ENCODE data around the gene CDK4.

Gene CDK4

DNA sequence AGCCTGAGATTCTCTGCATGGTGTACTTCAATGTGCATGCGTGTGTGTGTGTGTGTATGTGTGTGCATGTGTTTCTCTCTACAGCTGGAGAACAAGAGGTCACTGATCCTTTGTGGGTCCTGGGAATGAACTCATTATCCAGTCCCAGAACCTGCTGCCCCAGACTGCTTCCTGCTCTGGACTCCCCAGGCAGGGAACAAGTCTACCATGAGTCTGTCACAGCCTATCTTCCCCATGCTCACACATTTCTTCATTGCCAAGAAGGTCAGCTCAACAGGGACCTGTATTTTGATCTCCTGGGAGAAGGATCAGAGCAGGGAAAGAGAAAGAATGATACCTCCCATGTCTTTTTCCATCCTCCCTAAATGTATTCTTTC lies 10.7 kb downstream of the CDK4 start:
- no peak overlapping the region for H3K4me3 ChIP-seq (ENCODE audit: low read depth, low read length)
- no peak for DNase-seq (ENCODE audit: low read depth)
- in situ Hi-C loops (cut with HindIII; ENCODE audit: low sequenced_read_pairs): no loop called here
- TF ChIP-seq, protein P1, sequence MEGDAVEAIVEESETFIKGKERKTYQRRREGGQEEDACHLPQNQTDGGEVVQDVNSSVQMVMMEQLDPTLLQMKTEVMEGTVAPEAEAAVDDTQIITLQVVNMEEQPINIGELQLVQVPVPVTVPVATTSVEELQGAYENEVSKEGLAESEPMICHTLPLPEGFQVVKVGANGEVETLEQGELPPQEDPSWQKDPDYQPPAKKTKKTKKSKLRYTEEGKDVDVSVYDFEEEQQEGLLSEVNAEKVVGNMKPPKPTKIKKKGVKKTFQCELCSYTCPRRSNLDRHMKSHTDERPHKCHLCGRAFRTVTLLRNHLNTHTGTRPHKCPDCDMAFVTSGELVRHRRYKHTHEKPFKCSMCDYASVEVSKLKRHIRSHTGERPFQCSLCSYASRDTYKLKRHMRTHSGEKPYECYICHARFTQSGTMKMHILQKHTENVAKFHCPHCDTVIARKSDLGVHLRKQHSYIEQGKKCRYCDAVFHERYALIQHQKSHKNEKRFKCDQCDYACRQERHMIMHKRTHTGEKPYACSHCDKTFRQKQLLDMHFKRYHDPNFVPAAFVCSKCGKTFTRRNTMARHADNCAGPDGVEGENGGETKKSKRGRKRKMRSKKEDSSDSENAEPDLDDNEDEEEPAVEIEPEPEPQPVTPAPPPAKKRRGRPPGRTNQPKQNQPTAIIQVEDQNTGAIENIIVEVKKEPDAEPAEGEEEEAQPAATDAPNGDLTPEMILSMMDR (IDR thresholded peaks at IDR 0.05; ENCODE audit: low read depth, low read length, missing control alignments): no peak

DNA sequence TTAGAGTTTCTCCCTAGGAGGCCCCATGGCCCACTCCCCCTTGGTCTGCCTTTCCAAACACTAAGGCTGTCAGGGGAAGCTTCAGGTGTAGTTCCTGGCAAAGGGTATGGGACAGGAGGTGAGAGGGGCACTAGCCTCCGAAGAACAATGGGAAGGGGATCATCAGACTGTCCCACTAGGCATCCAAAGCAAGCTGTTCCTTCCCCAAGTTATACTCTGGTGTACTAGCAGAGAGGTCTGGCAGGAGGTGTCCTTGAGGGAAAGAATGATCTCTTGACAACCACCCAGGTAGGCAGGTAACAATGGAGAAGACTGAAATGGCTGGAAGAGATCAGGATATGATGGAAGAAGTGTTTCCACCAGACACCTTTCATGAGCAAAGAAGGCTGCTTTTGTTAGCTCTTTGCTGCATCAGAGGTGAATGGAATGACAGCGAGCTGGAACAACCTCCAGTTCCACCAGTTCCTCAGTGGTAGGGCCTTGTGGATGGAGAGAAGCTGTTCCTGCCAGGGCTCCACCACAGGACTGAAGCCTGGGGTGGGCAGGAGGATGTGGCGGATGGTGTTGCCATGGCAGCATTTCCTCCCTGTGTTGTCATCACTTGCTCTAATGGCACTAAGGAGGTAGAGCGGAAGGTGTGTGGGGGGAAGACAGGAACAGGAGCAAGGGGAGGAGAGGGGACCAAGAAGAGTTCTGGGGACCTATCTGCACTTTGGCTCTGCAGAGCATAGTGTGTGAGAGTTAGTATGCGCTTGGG lies 11.3 kb downstream of the CDK4 start:
- no peak for DNase-seq (ENCODE audit: low read depth)
- TF ChIP-seq, protein P1 (IDR thresholded peaks at IDR 0.05; ENCODE audit: low read depth, low read length, missing control alignments): no peak
- in situ Hi-C loops (cut with HindIII; ENCODE audit: low sequenced_read_pairs): no loop called here
- H3K4me3 ChIP-seq (ENCODE audit: low read depth, low read length): no peak overlapping the region

DNA sequence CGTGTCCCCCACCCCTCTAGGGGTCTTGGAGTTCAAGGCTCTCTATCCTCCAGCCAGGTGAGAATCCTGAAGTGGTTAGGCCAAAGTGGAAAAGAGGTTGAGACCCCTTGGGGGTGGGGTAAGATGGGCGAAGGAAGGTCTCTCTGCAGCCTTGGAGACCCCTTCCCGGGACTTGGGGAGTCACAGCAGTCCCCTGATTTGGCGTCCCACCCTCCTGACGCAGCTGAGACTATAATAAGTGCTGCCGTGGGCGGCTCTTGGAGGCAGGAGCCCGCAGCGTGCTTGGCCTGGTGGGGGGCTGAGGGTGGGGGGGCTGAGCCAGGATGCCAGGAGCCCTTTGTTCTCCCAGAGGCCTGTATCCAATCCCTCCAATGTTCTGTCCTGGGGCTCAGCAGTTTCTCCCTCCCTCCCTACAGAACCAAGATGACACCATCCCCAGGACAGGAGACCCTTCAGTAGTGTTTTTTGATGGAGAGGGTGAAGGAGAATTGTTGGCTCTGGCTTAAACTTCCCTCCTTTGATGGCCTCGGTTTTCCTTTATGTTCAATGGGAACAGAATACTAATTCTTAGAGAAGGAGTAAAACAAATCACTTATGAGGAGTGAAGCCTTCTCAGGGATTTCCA lies 12.1 kb downstream of the CDK4 start:
- in situ Hi-C loops (cut with HindIII; ENCODE audit: low sequenced_read_pairs): no loop called here
- DNase-seq (ENCODE audit: low read depth): no peak
- TF ChIP-seq, protein P1 (IDR thresholded peaks at IDR 0.05; ENCODE audit: low read depth, low read length, missing control alignments): no peak
- H3K4me3 ChIP-seq (ENCODE audit: low read depth, low read length): no peak overlapping the region

DNA sequence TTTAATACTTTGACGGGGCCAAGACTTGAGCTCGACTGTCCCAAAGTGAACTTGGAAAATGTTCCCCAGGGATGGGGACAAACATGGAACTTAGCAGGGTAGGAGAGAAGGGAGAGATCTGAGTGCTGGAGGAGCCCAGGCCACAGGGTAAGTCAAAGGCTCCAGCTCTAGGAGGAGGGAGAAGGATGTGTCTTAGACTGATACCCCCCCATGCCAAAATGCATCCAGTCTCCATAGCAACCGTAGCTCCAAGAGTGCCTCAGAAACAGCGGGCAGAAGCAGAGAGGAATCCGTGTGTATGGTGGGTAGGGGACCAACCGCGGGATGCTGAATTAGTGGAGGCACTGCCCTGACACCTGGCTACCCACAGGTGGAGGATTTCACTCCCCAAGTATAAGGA lies 12.7 kb downstream of the CDK4 start:
- TF ChIP-seq, protein P1 (IDR thresholded peaks at IDR 0.05; ENCODE audit: low read depth, low read length, missing control alignments): no peak
- in situ Hi-C loops (cut with HindIII; ENCODE audit: low sequenced_read_pairs): no loop called here
- DNase-seq (ENCODE audit: low read depth): no peak
- no peak overlapping the region for H3K4me3 ChIP-seq (ENCODE audit: low read depth, low read length)

GRCh38 chr12:57738661-57739237 lies 13.4 kb downstream of the CDK4 start, which contains the start of gene AGAP2:
Gene AGAP2, minus strand, starts transcription at chr12:57738742. Its CDS starts 496 bp downstream, at chr12:57738246.
- H3K4me3 ChIP-seq (ENCODE audit: low read depth, low read length): peak within 1 kb of the TSS; percentile 29
- TF ChIP-seq, protein P1 (IDR thresholded peaks at IDR 0.05; ENCODE audit: low read depth, low read length, missing control alignments): no peak
- DNase-seq (ENCODE audit: low read depth): no peak
- in situ Hi-C loops (cut with HindIII; ENCODE audit: low sequenced_read_pairs): no loop called here

DNA sequence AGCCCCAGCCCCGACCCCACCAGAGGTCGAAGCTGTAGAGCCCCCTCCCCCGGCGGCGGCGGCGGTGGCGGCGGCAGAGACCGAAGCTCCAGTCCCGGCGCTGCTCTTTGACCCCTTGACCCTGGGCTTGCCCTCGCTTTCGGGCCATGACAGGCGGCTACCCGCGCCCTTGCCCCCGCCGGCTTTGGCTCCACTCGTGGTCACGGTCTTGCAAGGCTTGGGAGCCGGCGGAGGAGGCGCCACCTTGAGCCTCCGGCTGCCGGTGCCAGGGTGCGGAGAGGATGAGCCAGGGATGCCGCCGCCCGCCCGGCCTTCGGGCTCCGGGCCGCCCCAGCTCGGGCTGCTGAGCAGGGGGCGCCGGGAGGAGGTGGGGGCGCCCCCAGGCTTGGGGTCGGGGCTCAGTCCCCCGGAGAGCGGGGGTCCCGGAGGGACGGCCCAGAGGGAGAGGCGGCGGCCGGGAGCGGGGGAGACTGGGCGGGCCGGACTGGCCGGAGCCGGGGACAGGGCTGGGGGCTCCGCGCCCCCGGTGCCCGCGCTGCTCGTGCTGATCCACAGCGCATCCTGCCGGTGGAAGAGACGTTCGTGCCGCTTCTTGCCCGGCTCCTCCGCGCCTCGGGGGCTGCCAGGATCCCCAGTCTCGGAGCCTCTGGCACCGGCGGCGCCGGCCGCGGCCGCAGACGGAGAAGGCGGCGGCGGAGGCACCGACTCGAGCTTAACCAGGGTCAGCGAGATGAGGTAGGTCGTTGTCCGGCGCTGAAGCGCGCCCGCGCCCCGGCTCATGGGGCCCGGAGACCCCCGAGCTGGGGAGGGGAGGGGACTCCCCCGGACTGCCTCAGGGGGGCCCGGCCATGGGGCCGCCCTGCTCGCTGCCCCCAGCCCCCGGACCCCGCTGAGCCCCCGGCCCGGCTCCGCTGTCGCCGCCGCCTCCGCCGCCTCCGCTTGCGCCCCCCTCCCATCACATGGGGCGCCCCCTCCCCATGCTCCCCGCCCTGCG lies 14.3 kb downstream of the CDK4 start:
- TF ChIP-seq, protein P1 (IDR thresholded peaks at IDR 0.05; ENCODE audit: low read depth, low read length, missing control alignments): peak; percentile 40
- DNase-seq (ENCODE audit: low read depth): no peak
- in situ Hi-C loops (cut with HindIII; ENCODE audit: low sequenced_read_pairs): no loop called here
- H3K4me3 ChIP-seq (ENCODE audit: low read depth, low read length): peak overlapping the region; percentile 29

All from astrocyte of the cerebellum (primary cell).